Activated CD4-positive, alpha-beta memory T cell treated with anti-CD3 and anti-CD28 coated beads, Interleukin-2, amount 10 ng/mL, durations not matched to agents 7 days and 5 days (primary cell): ENCODE data around the gene IQUB. TPM values are rescaled to one million over a fixed set of nuclear protein-coding genes. Genes with fewer than 3 reads are reported as not detected.
A peak's percentile ranks its signal among the peaks of the same experiment; 100 is the strongest.

Source experiments
- CTCF ChIA-PET: fragments of 350-600 bp; sonication (Branson Sonifier 250); formaldehyde crosslinking; loops from one replicate; lab custom pipeline; 2021; ENCODE audit warnings: antibody characterized with exemption, inconsistent platforms; lab: Charles Lee
- POLR2A ChIA-PET: fragments of 350-600 bp; sonication (Branson Sonifier 250); formaldehyde crosslinking; loops from one replicate; lab custom pipeline; 2021; ENCODE audit warnings: antibody characterized with exemption; lab: Charles Lee
- DNase-seq: peaks from one replicate; pipeline ENCODE4 v3.0.0-alpha.2; 2020
- H3K27ac Mint-ChIP-seq: one replicate; pipeline ENCODE4 v1.8.0; 2021; ENCODE audit warnings: mild to moderate bottlenecking, mixed read lengths
- H3K27me3 Mint-ChIP-seq: one replicate; pipeline ENCODE4 v1.8.0; 2021; ENCODE audit warnings: mixed read lengths
- H3K36me3 Mint-ChIP-seq: one replicate; pipeline ENCODE4 v1.8.0; 2021; ENCODE audit warnings: low read depth, mixed read lengths
- H3K4me1 Mint-ChIP-seq: one replicate; pipeline ENCODE4 v1.8.0; 2021; ENCODE audit warnings: mixed read lengths
- H3K4me3 Mint-ChIP-seq: one replicate; pipeline ENCODE4 v1.8.0; 2021; ENCODE audit warnings: mild to moderate bottlenecking, mixed read lengths
- H3K9me3 Mint-ChIP-seq: one replicate; pipeline ENCODE4 v1.8.0; 2021; ENCODE audit warnings: mixed read lengths
- total RNA-seq, 2 experiments: library from RNA; stranded (reverse); gene quantifications; one replicate each; pipeline ENCODE4 v1.2.3, GENCODE V29; 2021

Gene IQUB
- total RNA-seq = not detected

- DNase-seq = peak; percentile 96
- ChIA-PET POLR2A (interaction anchor here (0.6 to 1.3 kb wide), 3 partner anchors 23 to 221 kb away, joined by 3 to 6 read pairs (median 4); partner anchors contain the start of gene NDUFA5), CTCF (interaction anchor here (0.6 to 3.0 kb wide), 5 partner anchors 9 to 40 kb away, joined by 3 to 24 read pairs (median 3); partner anchors contain the start of gene NDUFA5)
- Mint-ChIP-seq H3K36me3 (no peaks in the 10 kb centered on the region), H3K27me3 (peaks cover 22% of the 10 kb centered on the region), H3K9me3 (no peaks in the 10 kb centered on the region), H3K4me3 (peak within 1 kb of the TSS; percentile 89), H3K4me1 (peaks cover 27% of the 10 kb centered on the region), H3K27ac (peak within 1 kb of the TSS; percentile 77)
These were observed at the start of gene IQUB for GRCh38 chr7:123534383-123535260. Gene IQUB, minus strand, starts transcription at chr7:123534595. Its CDS starts 22,255 bp downstream, at chr7:123512340.

GRCh38 chr7:123583821-123584220 is 49.4 kb upstream of the IQUB start:
- Mint-ChIP-seq H3K9me3 (no peaks in the 10 kb centered on the region), H3K36me3 (no peaks in the 10 kb centered on the region), H3K27me3 (peaks cover 17% of the 10 kb centered on the region), H3K4me3 (no peak overlapping the region), H3K27ac (no peak overlapping the region), H3K4me1 (no peaks in the 10 kb centered on the region)
- CTCF ChIA-PET = no interaction called here
- POLR2A ChIA-PET = no interaction called here
- no peak for DNase-seq

DNA sequence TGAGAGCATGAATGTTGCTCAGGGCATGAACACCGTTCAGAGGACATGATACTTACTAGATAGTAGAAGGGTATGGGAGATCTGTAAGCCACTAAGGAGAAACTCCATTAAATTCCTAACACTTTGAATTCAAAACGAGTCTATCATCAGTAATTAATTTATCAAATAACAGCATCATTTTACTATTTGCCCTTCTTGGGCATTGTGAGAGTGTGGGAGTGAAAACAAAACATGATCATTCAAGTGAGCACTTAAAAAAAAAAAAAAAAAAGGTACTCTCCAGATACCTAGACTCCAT is 46.7 kb upstream of the IQUB start:
- Mint-ChIP-seq H3K36me3 (no peaks in the 10 kb centered on the region), H3K27ac (no peak overlapping the region), H3K27me3 (peaks cover 14% of the 10 kb centered on the region), H3K9me3 (no peaks in the 10 kb centered on the region), H3K4me1 (no peaks in the 10 kb centered on the region), H3K4me3 (no peak overlapping the region)
- ChIA-PET CTCF (interaction anchor here (0.6 to 1.3 kb wide), 3 partner anchors 43 to 120 kb away, joined by 3 read pairs; no protein-coding TSS in a partner anchor), POLR2A (no interaction called here)
- DNase-seq = no peak

DNA sequence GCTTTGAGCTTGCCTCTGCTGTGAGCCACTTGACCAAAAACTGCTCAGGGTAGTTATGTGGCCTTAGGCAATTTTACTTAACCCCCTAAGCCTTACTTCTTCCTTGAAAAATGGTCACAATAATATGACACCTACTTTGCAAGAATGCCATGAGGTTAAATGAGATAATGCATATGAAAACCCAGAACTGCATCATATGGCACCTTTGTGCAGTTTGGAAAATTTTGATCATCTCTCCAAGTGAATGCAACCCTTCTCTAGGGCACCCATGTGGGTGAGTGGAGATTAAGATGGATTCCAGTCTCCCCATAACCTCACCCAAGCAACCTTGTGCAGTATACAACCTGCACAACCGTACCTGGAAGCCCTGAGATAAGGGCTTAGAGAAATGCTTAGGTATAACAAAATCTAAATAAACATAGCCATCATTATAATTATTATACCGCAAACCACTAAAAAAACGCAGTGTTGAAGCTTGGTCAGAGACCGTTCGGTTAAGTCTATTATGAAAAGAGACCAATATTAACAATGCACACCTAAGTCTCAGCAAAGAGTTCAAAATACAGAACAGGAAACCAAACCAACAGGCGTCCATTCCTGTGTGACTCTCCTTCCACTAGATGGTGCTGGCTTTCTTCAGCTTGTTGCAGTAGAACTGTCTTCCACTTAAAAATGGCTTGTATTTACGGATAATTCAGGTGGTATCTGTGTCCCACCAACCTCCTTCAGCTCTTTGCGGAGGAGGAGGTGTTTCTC is 46.2 kb upstream of the IQUB start:
- Mint-ChIP-seq H3K27me3 (peaks cover 16% of the 10 kb centered on the region), H3K9me3 (no peaks in the 10 kb centered on the region), H3K36me3 (no peaks in the 10 kb centered on the region), H3K4me1 (no peaks in the 10 kb centered on the region), H3K4me3 (no peak overlapping the region), H3K27ac (no peak overlapping the region)
- ChIA-PET POLR2A (no interaction called here), CTCF (interaction anchor here (1.2 to 1.3 kb wide), 2 partner anchors 44 to 121 kb away, joined by 3 read pairs; no protein-coding TSS in a partner anchor)
- DNase-seq = no peak

GRCh38 chr7:123579416-123579815 is 45.0 kb upstream of the IQUB start:
- CTCF ChIA-PET = no interaction called here
- no peak for DNase-seq
- peaks cover 17% of the 10 kb centered on the region for H3K27me3 Mint-ChIP-seq
- POLR2A ChIA-PET = no interaction called here
- H3K4me1 Mint-ChIP-seq = no peaks in the 10 kb centered on the region
- H3K27ac Mint-ChIP-seq = no peak overlapping the region
- H3K36me3 Mint-ChIP-seq = no peaks in the 10 kb centered on the region
- no peaks in the 10 kb centered on the region for H3K9me3 Mint-ChIP-seq
- H3K4me3 Mint-ChIP-seq = no peak overlapping the region

DNA sequence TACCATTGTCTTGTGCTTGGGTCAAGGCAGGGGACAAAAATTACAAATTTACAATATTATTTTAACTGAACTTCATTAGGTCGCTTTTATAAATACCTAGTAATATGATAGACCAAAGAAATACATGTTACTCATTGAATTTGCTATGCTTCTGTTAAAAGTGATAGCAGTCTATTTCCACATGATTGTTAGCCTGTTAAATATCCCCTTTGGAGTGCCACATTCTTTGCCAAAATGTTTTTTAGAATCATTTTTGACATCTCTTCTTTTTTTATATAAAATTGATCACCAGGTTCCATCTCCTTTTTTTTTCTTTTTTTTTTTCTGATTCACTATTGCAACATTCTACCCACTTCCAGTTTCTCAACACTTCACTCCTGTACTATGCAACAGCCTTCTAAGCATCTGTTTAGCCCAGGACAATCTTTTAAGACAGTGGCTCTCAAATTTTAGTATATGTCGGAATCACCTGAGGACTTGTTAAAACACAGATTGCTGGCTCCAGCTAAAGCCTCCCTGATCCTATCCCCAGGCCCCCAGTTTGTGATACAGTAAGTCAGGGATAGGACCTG is 39.6 kb upstream of the IQUB start:
- Mint-ChIP-seq H3K27ac (no peak overlapping the region), H3K36me3 (no peaks in the 10 kb centered on the region), H3K4me3 (no peak overlapping the region), H3K4me1 (no peaks in the 10 kb centered on the region), H3K9me3 (no peaks in the 10 kb centered on the region), H3K27me3 (peaks cover 11% of the 10 kb centered on the region)
- CTCF ChIA-PET = no interaction called here
- no peak for DNase-seq
- POLR2A ChIA-PET = no interaction called here

DNA sequence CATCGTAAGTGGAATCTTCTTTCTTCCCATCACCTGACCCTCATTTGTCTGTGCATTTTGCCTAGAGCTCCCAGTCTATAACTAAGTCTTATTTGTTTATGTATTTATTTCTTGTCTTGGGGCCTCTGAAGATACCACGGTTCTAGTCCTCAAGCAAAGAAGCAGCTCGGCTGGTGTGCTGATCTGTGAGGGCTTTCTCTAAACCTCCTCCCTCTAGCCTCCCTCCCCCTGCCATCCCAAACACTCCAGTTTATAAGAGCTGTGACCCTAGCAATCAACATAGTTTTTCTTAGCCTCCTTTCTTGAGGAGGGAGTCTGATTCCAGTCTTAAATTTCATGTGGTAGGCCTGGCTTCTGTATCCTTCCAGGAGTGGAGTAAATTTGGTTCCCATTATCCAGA is 38.9 kb upstream of the IQUB start:
- Mint-ChIP-seq H3K9me3 (no peaks in the 10 kb centered on the region), H3K36me3 (no peaks in the 10 kb centered on the region), H3K4me1 (no peaks in the 10 kb centered on the region), H3K4me3 (no peak overlapping the region), H3K27ac (no peak overlapping the region), H3K27me3 (peaks cover 8% of the 10 kb centered on the region)
- POLR2A ChIA-PET = no interaction called here
- DNase-seq = no peak
- CTCF ChIA-PET = no interaction called here

DNA sequence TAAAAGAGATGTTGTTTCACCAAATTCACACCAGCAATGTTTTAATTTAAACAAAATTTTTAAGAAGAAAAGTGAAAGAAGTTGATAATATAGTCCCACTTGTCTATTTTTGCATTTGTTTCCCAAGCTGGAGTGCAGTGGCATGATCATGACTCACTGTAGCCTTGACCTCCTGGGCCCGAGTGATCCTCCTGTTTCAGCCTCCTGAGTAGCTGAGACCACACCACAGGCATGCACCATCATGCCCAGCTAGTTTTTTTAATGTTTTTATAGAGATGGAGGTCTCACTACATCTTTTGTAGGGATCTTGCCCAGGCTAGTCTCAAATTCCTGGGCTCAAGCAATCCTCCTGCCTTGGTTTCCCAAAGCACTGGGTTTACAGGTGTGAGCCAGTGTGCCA is 37.3 kb upstream of the IQUB start:
- Mint-ChIP-seq H3K9me3 (no peaks in the 10 kb centered on the region), H3K4me3 (no peak overlapping the region), H3K27ac (no peak overlapping the region), H3K4me1 (no peaks in the 10 kb centered on the region), H3K36me3 (no peaks in the 10 kb centered on the region), H3K27me3 (peaks cover 6% of the 10 kb centered on the region)
- CTCF ChIA-PET = no interaction called here
- no peak for DNase-seq
- POLR2A ChIA-PET = no interaction called here

DNA sequence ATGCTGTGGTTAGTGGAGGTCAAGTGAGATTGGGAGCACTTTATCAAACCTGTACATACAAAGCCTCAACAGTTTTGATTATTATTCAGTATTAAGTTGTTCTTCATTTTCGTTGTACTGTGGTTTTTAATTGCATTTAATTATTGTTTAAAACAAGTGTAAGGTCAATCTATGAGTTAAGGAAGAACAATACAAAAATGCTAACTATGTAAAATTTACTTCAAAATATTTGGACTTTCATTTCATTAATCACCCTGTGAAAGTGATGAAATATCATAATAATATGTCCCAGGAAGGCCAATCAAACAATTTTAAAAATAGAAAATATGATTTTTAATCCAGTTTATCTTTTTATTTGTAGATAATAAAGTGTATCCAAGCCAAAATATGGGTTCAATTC is 36.8 kb upstream of the IQUB start:
- no peak overlapping the region for H3K4me3 Mint-ChIP-seq
- H3K36me3 Mint-ChIP-seq = no peaks in the 10 kb centered on the region
- no peak for DNase-seq
- no peak overlapping the region for H3K27ac Mint-ChIP-seq
- H3K9me3 Mint-ChIP-seq = no peaks in the 10 kb centered on the region
- no peaks in the 10 kb centered on the region for H3K4me1 Mint-ChIP-seq
- peaks cover 6% of the 10 kb centered on the region for H3K27me3 Mint-ChIP-seq
- ChIA-PET CTCF (no interaction called here), POLR2A (no interaction called here)

DNA sequence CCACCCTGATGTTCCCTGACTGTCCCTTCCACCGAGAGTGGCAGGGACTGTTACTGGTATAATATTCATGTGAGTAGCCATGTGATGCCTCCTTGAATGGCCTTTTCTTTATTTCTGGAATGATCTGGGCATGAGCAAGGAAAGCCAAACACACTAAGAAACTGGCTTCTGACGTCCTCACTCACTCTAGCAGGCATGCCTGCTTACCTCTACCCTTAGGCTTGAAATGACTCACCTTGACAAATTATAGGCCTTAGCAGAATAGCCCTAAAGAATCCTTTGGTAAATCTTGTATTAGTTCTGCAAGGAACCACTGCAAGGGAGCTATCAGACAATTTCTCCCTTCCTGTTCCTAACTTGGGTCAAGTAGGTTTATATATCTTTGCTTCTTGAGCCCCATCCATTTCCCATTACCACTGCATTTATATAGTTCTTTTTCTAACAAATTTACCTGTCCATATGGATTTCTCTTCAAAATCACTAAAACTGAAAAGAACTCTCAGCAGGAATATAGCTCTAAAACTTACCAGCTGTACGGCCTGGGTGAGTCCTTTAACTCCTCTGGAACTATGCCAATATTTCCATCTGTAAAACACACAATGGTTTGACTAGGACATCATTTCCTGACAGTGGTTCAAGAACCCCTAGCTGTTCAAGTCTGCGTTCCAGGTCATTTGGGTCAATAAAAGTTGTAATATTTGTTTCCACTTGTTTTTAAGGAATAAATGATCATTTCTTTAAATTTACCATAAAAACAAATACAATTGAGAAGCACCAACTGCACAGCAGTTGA is 36.2 kb upstream of the IQUB start:
- H3K9me3 Mint-ChIP-seq = no peaks in the 10 kb centered on the region
- H3K36me3 Mint-ChIP-seq = no peaks in the 10 kb centered on the region
- no peak overlapping the region for H3K4me3 Mint-ChIP-seq
- H3K27me3 Mint-ChIP-seq = peaks cover 4% of the 10 kb centered on the region
- ChIA-PET POLR2A (no interaction called here), CTCF (no interaction called here)
- no peaks in the 10 kb centered on the region for H3K4me1 Mint-ChIP-seq
- no peak for DNase-seq
- H3K27ac Mint-ChIP-seq = no peak overlapping the region

- Mint-ChIP-seq H3K27me3 (peaks cover 3% of the 10 kb centered on the region), H3K4me3 (no peak overlapping the region), H3K36me3 (no peaks in the 10 kb centered on the region), H3K27ac (no peak overlapping the region), H3K9me3 (no peaks in the 10 kb centered on the region), H3K4me1 (no peaks in the 10 kb centered on the region)
- DNase-seq = no peak
- POLR2A ChIA-PET = no interaction called here
- CTCF ChIA-PET = no interaction called here
These were observed 35.1 kb upstream of the IQUB start for GRCh38 chr7:123569352-123570010.

- Mint-ChIP-seq H3K4me3 (no peak overlapping the region), H3K9me3 (no peaks in the 10 kb centered on the region), H3K27ac (no peak overlapping the region), H3K36me3 (no peaks in the 10 kb centered on the region), H3K4me1 (no peaks in the 10 kb centered on the region), H3K27me3 (peaks cover 4% of the 10 kb centered on the region)
- ChIA-PET POLR2A (no interaction called here), CTCF (no interaction called here)
- DNase-seq = no peak
These were observed 27.7 kb upstream of the IQUB start for GRCh38 chr7:123562121-123562520.
